K562 (cell line): ENCODE results near the gene MICAL2. TPM values are rescaled to one million over a fixed set of nuclear protein-coding genes. Genes with fewer than 3 reads are reported as not detected.
A peak's percentile ranks its signal among the peaks of the same experiment; 100 is the strongest.

Source experiments
- AFF1 ChIP-seq, 2 experiments: fragments of 450-650 bp; IDR thresholded peaks; 2 replicates each; pipeline ENCODE4 v1.6.1; 2018; ENCODE audit warnings: mild to moderate bottlenecking in 2 of 2, low read depth in 1 of 2; ENCODE audit not compliant: partially characterized antibody in 2 of 2
- CBX2 ChIP-seq: fragments of 200-600 bp; sonication (generic); IDR thresholded peaks from one replicate; pipeline ENCODE4 v1.6.1; 2012; ENCODE audit warnings: mild to moderate bottlenecking, low read length, inconsistent platforms; ENCODE audit not compliant: insufficient read depth, poor library complexity, severe bottlenecking
- CBX8 ChIP-seq: fragments of 200-600 bp; sonication (generic); IDR thresholded peaks from 2 replicates; pipeline ENCODE4 v1.6.1; 2012; ENCODE audit warnings: borderline replicate concordance, mixed run types, low read depth, mild to moderate bottlenecking, moderate library complexity, mixed read lengths, low read length, control low read depth, inconsistent platforms; ENCODE audit not compliant: poor library complexity, severe bottlenecking; ENCODE audit errors: extremely low read depth
- CEBPZ ChIP-seq: fragments of 150-350 bp; IDR thresholded peaks from 2 replicates; pipeline ENCODE4 v1.6.1; 2014; ENCODE audit warnings: low read depth, mild to moderate bottlenecking, low read length, borderline replicate concordance
- CGGBP1 ChIP-seq: fragments of 250-450 bp; sonication (Bioruptor Pico); IDR thresholded peaks from 2 replicates; pipeline ENCODE4 v1.9.0; 2021; ENCODE audit warnings: mild to moderate bottlenecking
- CREB3L1 ChIP-seq: fragments of 450-650 bp; IDR thresholded peaks from 2 replicates; pipeline ENCODE4 v1.6.1; 2014; ENCODE audit warnings: low read depth, mild to moderate bottlenecking, moderate library complexity, borderline replicate concordance
- HDAC2 ChIP-seq: fragments of 450-650 bp; IDR thresholded peaks from 2 replicates; pipeline ENCODE4 v1.6.1; 2016; ENCODE audit warnings: mild to moderate bottlenecking
- MTA2 ChIP-seq: fragments of 450-650 bp; IDR thresholded peaks from 2 replicates; pipeline ENCODE4 v1.6.1; 2016; ENCODE audit warnings: low read depth
- MXI1 ChIP-seq: IDR thresholded peaks from 2 replicates; pipeline ENCODE4 v1.6.1; 2011; ENCODE audit warnings: low read depth, mild to moderate bottlenecking, improper control_type of control experiment, low read length
- NFE2L1 ChIP-seq: fragments of 450-650 bp; IDR thresholded peaks from 2 replicates; pipeline ENCODE4 v1.6.1; 2016; ENCODE audit warnings: missing genetic modification characterization, low read depth, mild to moderate bottlenecking, missing compliant biosample characterization, moderate library complexity, borderline replicate concordance
- PHF20 ChIP-seq: fragments of 450-650 bp; IDR thresholded peaks from 2 replicates; pipeline ENCODE4 v1.6.1; 2018; ENCODE audit not compliant: partially characterized antibody
- SIRT6 ChIP-seq: IDR thresholded peaks from one replicate; pipeline ENCODE4 v1.6.1; 2012; ENCODE audit warnings: low read depth, mild to moderate bottlenecking, control low read depth, inconsistent platforms, low read length, moderate library complexity
- ZFP36 ChIP-seq: fragments of 150-350 bp; IDR thresholded peaks from 2 replicates; pipeline ENCODE4 v1.6.1; 2018; ENCODE audit warnings: low read length, low read depth; ENCODE audit not compliant: partially characterized antibody
- ZNF655 ChIP-seq: fragments of 250-450 bp; sonication (Bioruptor Pico); IDR thresholded peaks from 2 replicates; pipeline ENCODE4 v1.5.0; 2021
- ZNF717 ChIP-seq: fragments of 250-450 bp; sonication (Bioruptor Pico); IDR thresholded peaks from 2 replicates; pipeline ENCODE4 v1.5.0; 2021
- polyA plus RNA-seq, 8 experiments: library from polyadenylated mRNA; depleted of rRNA in 4 of 8; stranded (reverse) in 5 of 8; unstranded in 3 of 8; fragments of >200 nt; fragmentation: Nextera tagmentation in 2 of 8; fragmentation: Illumina TruSeq in 1 of 8; extraction: Ambion mirVana in 2 of 8; extraction: Trizol in 1 of 8; gene quantifications; 2 replicates each; pipeline versions ENCODE4 v1.2.1 to v1.2.3, GENCODE V29; 2011 to 2014; ENCODE audit warnings: inconsistent platforms in 1 of 8, missing spikeins in 1 of 8
- total RNA-seq, 7 experiments: library from RNA; depleted of rRNA in 6 of 7; stranded (reverse); fragments of >200 nt in 6 of 7; fragmentation: Illumina TruSeq in 2 of 7; extraction: Trizol in 2 of 7; gene quantifications; 2 replicates each; pipeline versions ENCODE4 v1.2.1 to v1.2.3, GENCODE V29; 2011 to 2021; ENCODE audit warnings: low replicate concordance in 1 of 7

MICAL2 gene
- total and polyA plus RNA-seq, 9 of the 15 experiments (the other 6 are each of a cell fraction or from before 2014, with no cell fraction given): 4.7 to 64.2 (median 33.6) TPM

GRCh38 chr11:12114193-12115033, 4.0 kb downstream of the MICAL2 start (continued):
- TF ChIP-seq SIRT6 (no peak), NFE2L1 (tag) (no peak), ZNF655 (no peak), MTA2 (peak; percentile 56), ZFP36 (no peak), CBX8 (no peak), CREB3L1 (peak; percentile 50; the same call in 1 of the 2 replicates), CBX2 (no peak), CGGBP1 (CRISPR knock-in tag) (no peak), HDAC2 (peak; percentile 91), PHF20 (no peak), CEBPZ (no peak), MXI1 (no peak; the same call in 1 of the 2 replicates), AFF1 (IDR thresholded peaks at IDR 0.05; ENCODE audit: low read depth in 1 of 2, partially characterized antibody in 2 of 2) (no peak), ZNF717 (CRISPR knock-in tag) (no peak)
